Neural cell (in vitro differentiated cells): ENCODE measurements around the gene NSMF. TPM values are rescaled to one million over a fixed set of nuclear protein-coding genes. Genes with fewer than 3 reads are reported as not detected.

Experiments
- H2AFZ ChIP-seq: fragments of 200-600, 300-800 bp; sonication (generic), shearing (Covaris generic); 2 replicates; pipeline ENCODE4 v1.6.0; 2014; ENCODE audit warnings: low read depth, mild to moderate bottlenecking, antibody characterized with exemption, low read length, moderate library complexity
- H3F3A ChIP-seq: fragments of 200-600 bp; shearing (Covaris generic); 2 replicates; pipeline ENCODE4 v1.6.1; 2016; ENCODE audit warnings: mild to moderate bottlenecking, moderate library complexity, mixed read lengths, antibody characterized with exemption, low read length; ENCODE audit not compliant: insufficient read depth, poor library complexity, severe bottlenecking
- H3K27ac ChIP-seq: fragments of 200-600, 300-800 bp; sonication (generic), shearing (Covaris generic); 2 replicates; pipeline ENCODE4 v1.5.1; 2014; ENCODE audit warnings: mild to moderate bottlenecking, low read length, moderate library complexity
- H3K27me3 ChIP-seq: fragments of 300-800, 200-600 bp; sonication (generic), shearing (Covaris generic); 2 replicates; pipeline ENCODE4 v1.6.0; 2014; ENCODE audit warnings: mild to moderate bottlenecking, low read depth, low read length, moderate library complexity; ENCODE audit not compliant: insufficient read depth
- H3K36me3 ChIP-seq: fragments of 300-800, 200-600 bp; sonication (generic), shearing (Covaris generic); 2 replicates; pipeline ENCODE4 v1.5.1; 2014; ENCODE audit warnings: mild to moderate bottlenecking, antibody characterized with exemption, low read length, moderate library complexity; ENCODE audit not compliant: insufficient read depth
- H3K4me2 ChIP-seq: fragments of 300-800, 200-600 bp; sonication (generic), shearing (Covaris generic); 2 replicates; pipeline ENCODE4 v1.6.0; 2014; ENCODE audit warnings: mild to moderate bottlenecking, low read length
- H3K4me3 ChIP-seq: fragments of 300-800, 200-600 bp; sonication (generic), shearing (Covaris generic); 2 replicates; pipeline ENCODE4 v1.5.1; 2014; ENCODE audit warnings: mild to moderate bottlenecking, low read length, moderate library complexity
- H3K79me2 ChIP-seq: fragments of 200-600 bp; shearing (Covaris generic); replicated peaks from 2 replicates; pipeline ENCODE4 v1.6.0; 2014; ENCODE audit warnings: mild to moderate bottlenecking, low read length, moderate library complexity; ENCODE audit not compliant: insufficient read depth
- H3K9ac ChIP-seq: fragments of 300-800, 200-600 bp; sonication (generic), shearing (Covaris generic); 2 replicates; pipeline ENCODE4 v1.6.1; 2016; ENCODE audit warnings: mild to moderate bottlenecking, low read length, mixed read lengths
- H3K9me2 ChIP-seq: fragments of 200-600 bp; shearing (Covaris generic); 2 replicates; pipeline ENCODE4 v1.6.1; 2016; ENCODE audit warnings: mild to moderate bottlenecking, low read length, mixed read lengths; ENCODE audit not compliant: insufficient read depth
- H3K9me3 ChIP-seq: fragments of 200-600, 300-800 bp; sonication (generic), shearing (Covaris generic); 2 replicates; pipeline ENCODE4 v1.6.1; 2016; ENCODE audit warnings: mild to moderate bottlenecking, mixed run types, low read length, moderate library complexity, mixed read lengths
- H4K20me1 ChIP-seq: fragments of 200-600 bp; shearing (Covaris generic); 2 replicates; pipeline ENCODE4 v1.6.1; 2016; ENCODE audit warnings: mild to moderate bottlenecking, mixed run types; ENCODE audit not compliant: insufficient read depth
- CTCF ChIP-seq: fragments of 450-650 bp; IDR thresholded peaks from 2 replicates; pipeline ENCODE4 v1.5.1; 2014; ENCODE audit warnings: antibody characterized with exemption, mild to moderate bottlenecking, moderate library complexity; ENCODE audit not compliant: poor library complexity, severe bottlenecking
- EP300 ChIP-seq: fragments of 450-650 bp; conservative IDR thresholded peaks from 2 replicates; pipeline ENCODE4 v1.6.1; 2014; ENCODE audit warnings: antibody characterized with exemption, mild to moderate bottlenecking, moderate library complexity; ENCODE audit not compliant: poor library complexity, severe bottlenecking
- EZH2 ChIP-seq: fragments of 200-600, 300-800 bp; shearing (Covaris generic), sonication (generic); IDR thresholded peaks from 2 replicates; pipeline ENCODE4 v1.6.1; 2014; ENCODE audit warnings: antibody characterized with exemption, low read length, borderline replicate concordance, mild to moderate bottlenecking; ENCODE audit not compliant: insufficient read depth, poor library complexity, severe bottlenecking
- MXI1 ChIP-seq: fragments of 450-650 bp; conservative IDR thresholded peaks from 2 replicates; pipeline ENCODE4 v1.6.1; 2014; ENCODE audit warnings: antibody characterized with exemption, mild to moderate bottlenecking; ENCODE audit not compliant: poor library complexity, severe bottlenecking
- POLR2AphosphoS5 ChIP-seq: IDR thresholded peaks from 2 replicates; pipeline ENCODE4 v1.6.1; 2012
- RAD21 ChIP-seq: fragments of 450-650 bp; conservative IDR thresholded peaks from 2 replicates; pipeline ENCODE4 v1.6.1; 2014; ENCODE audit warnings: antibody characterized with exemption, mild to moderate bottlenecking, moderate library complexity
- SMC3 ChIP-seq: fragments of 450-650 bp; conservative IDR thresholded peaks from 2 replicates; pipeline ENCODE4 v1.6.1; 2014; ENCODE audit warnings: antibody characterized with exemption, mild to moderate bottlenecking, moderate library complexity; ENCODE audit not compliant: poor library complexity
- TAF1 ChIP-seq: IDR thresholded peaks from 2 replicates; pipeline ENCODE4 v1.6.1; 2012; ENCODE audit warnings: low read depth
- polyA plus RNA-seq: library from polyadenylated mRNA; depleted of rRNA; stranded (reverse); fragments of >200 nt; gene quantifications from 2 replicates; pipeline ENCODE4 v1.2.3, GENCODE V29; 2014
- TF ChIP-seq, protein P1 (sequence below): IDR thresholded peaks from 2 replicates; pipeline ENCODE4 v1.6.1; 2012; ENCODE audit warnings: borderline replicate concordance

The NSMF gene
- polyA plus RNA-seq, 1 donor from 2014 or later, result 51.2 TPM

- Histone ChIP-seq H3F3A (no peaks in the 10 kb centered on the region), H2AFZ (no peak overlapping the region), H3K79me2 (no peaks in the 10 kb centered on the region), H3K27ac (no peak overlapping the region), H3K9me3 (no peaks in the 10 kb centered on the region), H3K9me2 (no peaks in the 10 kb centered on the region), H3K4me2 (no peak overlapping the region), H4K20me1 (no peaks in the 10 kb centered on the region), H3K36me3 (no peaks in the 10 kb centered on the region), H3K9ac (no peak overlapping the region), H3K4me3 (no peak overlapping the region), H3K27me3 (no peaks in the 10 kb centered on the region)
- no peak for TF ChIP-seq EZH2
These were observed 9.1 kb downstream of the NSMF start for GRCh38 chr9:137449931-137450538.

GRCh38 chr9:137449081-137449844 lies 9.9 kb downstream of the NSMF start:
- no peaks in the 10 kb centered on the region for H4K20me1 ChIP-seq
- TF ChIP-seq EZH2, result no peak
- no peak overlapping the region for H3K4me2 ChIP-seq
- no peaks in the 10 kb centered on the region for H3K9me2 ChIP-seq
- no peaks in the 10 kb centered on the region for H3F3A ChIP-seq
- no peaks in the 10 kb centered on the region for H3K9me3 ChIP-seq
- no peak overlapping the region for H3K4me3 ChIP-seq
- H3K36me3 ChIP-seq, result no peaks in the 10 kb centered on the region
- no peak overlapping the region for H3K27ac ChIP-seq
- no peaks in the 10 kb centered on the region for H3K27me3 ChIP-seq
- no peak overlapping the region for H2AFZ ChIP-seq
- no peaks in the 10 kb centered on the region for H3K79me2 ChIP-seq
- H3K9ac ChIP-seq, result no peak overlapping the region

DNA sequence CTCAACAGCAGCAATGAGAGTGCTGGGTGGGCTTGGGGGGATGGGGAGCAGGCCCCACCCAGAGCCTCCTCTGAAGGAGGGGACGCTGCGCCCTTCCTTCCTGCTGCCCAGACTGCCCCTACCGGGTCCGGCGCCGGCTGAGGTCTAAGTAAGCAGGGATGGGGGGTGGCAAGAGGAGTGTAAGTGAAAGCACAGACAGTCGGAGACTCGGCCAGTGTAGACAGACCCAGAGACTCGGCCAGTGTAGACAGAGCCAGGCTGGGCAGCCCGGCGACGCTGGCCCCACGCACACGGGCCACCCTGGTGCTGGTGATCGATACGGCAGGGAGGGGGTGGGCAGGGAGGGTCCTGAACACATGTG lies 10.6 kb downstream of the NSMF start:
- H3K9ac ChIP-seq, result no peak overlapping the region
- no peaks in the 10 kb centered on the region for H3F3A ChIP-seq
- H3K27ac ChIP-seq, result no peak overlapping the region
- H3K36me3 ChIP-seq, result no peaks in the 10 kb centered on the region
- no peak overlapping the region for H3K4me2 ChIP-seq
- TF ChIP-seq SMC3 (no peak), RAD21 (no peak), EZH2 (no peak), POLR2AphosphoS5 (no peak), TAF1 (no peak), MXI1 (no peak), CTCF (no peak), EP300 (no peak)
- TF ChIP-seq, protein P1, sequence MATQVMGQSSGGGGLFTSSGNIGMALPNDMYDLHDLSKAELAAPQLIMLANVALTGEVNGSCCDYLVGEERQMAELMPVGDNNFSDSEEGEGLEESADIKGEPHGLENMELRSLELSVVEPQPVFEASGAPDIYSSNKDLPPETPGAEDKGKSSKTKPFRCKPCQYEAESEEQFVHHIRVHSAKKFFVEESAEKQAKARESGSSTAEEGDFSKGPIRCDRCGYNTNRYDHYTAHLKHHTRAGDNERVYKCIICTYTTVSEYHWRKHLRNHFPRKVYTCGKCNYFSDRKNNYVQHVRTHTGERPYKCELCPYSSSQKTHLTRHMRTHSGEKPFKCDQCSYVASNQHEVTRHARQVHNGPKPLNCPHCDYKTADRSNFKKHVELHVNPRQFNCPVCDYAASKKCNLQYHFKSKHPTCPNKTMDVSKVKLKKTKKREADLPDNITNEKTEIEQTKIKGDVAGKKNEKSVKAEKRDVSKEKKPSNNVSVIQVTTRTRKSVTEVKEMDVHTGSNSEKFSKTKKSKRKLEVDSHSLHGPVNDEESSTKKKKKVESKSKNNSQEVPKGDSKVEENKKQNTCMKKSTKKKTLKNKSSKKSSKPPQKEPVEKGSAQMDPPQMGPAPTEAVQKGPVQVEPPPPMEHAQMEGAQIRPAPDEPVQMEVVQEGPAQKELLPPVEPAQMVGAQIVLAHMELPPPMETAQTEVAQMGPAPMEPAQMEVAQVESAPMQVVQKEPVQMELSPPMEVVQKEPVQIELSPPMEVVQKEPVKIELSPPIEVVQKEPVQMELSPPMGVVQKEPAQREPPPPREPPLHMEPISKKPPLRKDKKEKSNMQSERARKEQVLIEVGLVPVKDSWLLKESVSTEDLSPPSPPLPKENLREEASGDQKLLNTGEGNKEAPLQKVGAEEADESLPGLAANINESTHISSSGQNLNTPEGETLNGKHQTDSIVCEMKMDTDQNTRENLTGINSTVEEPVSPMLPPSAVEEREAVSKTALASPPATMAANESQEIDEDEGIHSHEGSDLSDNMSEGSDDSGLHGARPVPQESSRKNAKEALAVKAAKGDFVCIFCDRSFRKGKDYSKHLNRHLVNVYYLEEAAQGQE, result no peak
- no peaks in the 10 kb centered on the region for H3K9me3 ChIP-seq
- H3K27me3 ChIP-seq, result no peaks in the 10 kb centered on the region
- no peak overlapping the region for H3K4me3 ChIP-seq
- no peak overlapping the region for H2AFZ ChIP-seq
- H3K79me2 ChIP-seq, result no peaks in the 10 kb centered on the region
- H4K20me1 ChIP-seq, result no peaks in the 10 kb centered on the region
- no peaks in the 10 kb centered on the region for H3K9me2 ChIP-seq
